Measurements from ENCODE around the gene RABEP2. TPM values are rescaled to one million over a fixed set of nuclear protein-coding genes. Genes with fewer than 3 reads are reported as not detected.

The RABEP2 gene
- total and polyA plus RNA-seq, 9 of the 15 experiments (the other 6 are each of a cell fraction or from before 2014, with no cell fraction given): 0.15 to 13.4 (median 3.5) TPM

DNA sequence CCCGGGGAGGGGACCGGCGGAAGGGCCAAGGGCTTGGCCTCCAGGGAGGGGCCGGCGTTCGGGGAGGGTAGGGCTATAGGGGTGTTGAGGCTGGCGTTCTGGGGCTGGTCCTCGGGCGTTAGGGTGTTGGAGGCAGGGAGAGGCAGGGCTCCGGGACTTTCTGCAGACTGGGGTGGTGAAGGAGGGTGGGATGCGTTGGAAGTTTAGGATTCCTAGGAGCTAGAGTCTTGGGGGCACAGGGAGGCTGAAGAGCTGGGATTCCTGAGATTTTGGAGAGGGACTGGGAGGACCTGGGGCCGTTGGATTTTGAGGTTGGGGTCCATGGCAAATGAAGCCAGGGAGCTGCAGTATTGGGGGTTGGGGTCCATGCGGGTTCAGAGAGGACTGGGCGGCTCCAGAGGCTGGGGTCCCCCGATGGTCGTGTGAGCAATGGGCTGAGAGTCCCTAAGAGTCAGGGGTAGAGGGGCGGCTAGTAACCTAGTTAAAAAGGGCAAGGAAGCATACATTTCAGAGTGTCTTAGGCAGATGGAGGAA is 26.4 kb upstream of the RABEP2 start:
- intact Hi-C loops (cut with micrococcal nuclease) (no loop called here), in situ Hi-C loops (cut with MboI) (loop anchor here (25.0 kb wide), 1 partner anchor 289 kb away; no protein-coding TSS in a partner anchor)
- Histone ChIP-seq H3K4me1 (replicated peaks in 1 of 2; ENCODE audit: control insufficient read depth in 2 of 2, insufficient read depth in 2 of 2, low read length in 2 of 2) (peaks cover 7 to 21% of the 10 kb centered on the region in 2 experiments; a peak in 4 of 5 replicates), H3K9ac (ENCODE audit: insufficient read depth in 1 of 2, low read depth in 2 of 2, low read length in 2 of 2) (peak overlapping the region; percentile 92 to 96), H4K20me1 (replicated peaks; ENCODE audit: control insufficient read depth, insufficient read depth, low read length) (no peaks in the 10 kb centered on the region), H3K9me3 (replicated peaks; ENCODE audit: control insufficient read depth, insufficient read depth, low read depth, low read length) (no peaks in the 10 kb centered on the region), H3K4me3 (peak overlapping the region; percentile 100), H3K27ac (ENCODE audit: extremely low read depth, low read depth, low read length) (peak overlapping the region; percentile 94), H3K9me1 (ENCODE audit: control insufficient read depth, insufficient read depth, low read length) (no peaks in the 10 kb centered on the region), H3K4me2 (ENCODE audit: insufficient read depth, low read length) (peak overlapping the region; percentile 82), H3K79me2 (ENCODE audit: control insufficient read depth, insufficient read depth, low read length) (peaks cover 37% of the 10 kb centered on the region), H2AFZ (ENCODE audit: low read depth, low read length) (peak overlapping the region; percentile 83; the same call in 1 of the 2 replicates), H3K27me3 (ENCODE audit: control insufficient read depth in 2 of 2, insufficient read depth in 2 of 2, low read length in 2 of 2) (no peaks in the 10 kb centered on the region), H3K36me3 (ENCODE audit: control insufficient read depth, insufficient read depth, low read length) (peaks cover 45% of the 10 kb centered on the region)
- ChIA-PET CTCF (ENCODE audit: low intra/inter-chr PET ratio) (no interaction called here), POLR2A (interaction anchor here (0.6 to 1.0 kb wide), 2 partner anchors 10 to 85 kb away, joined by 3 read pairs; no protein-coding TSS in a partner anchor)
- FAIRE-seq (no peak), DNase-seq (ENCODE audit: extremely low read depth in 1 of 4, low spot score in 3 of 4) (peak in 2 of 4 experiments; percentile 62 to 73), ATAC-seq (peak; percentile 82)
- WGBS (ENCODE audit: insufficient coverage, low coverage, missing lambda C conversion rate): 1% methylated on average over 16 of the region's 17 CpGs
- no TSS peak for BruUV-seq (replicated peaks)
- TF ChIP-seq NR4A1 (CRISPR knock-in tag; IDR thresholded peaks at IDR 0.05) (no peak), NR4A1 (tag; IDR thresholded peaks at IDR 0.05) (no peak), HMG20B (CRISPR knock-in tag; IDR thresholded peaks at IDR 0.05) (0 out of 2 replicates have a peak, but pooled peaks have one; percentile 15), SMARCA4 (IDR thresholded peaks at IDR 0.05) (no peak), RNF2 (IDR thresholded peaks at IDR 0.05) (0 out of 2 replicates have a peak, but pooled peaks have one; percentile 24), SMAD4 (CRISPR knock-in tag; conservative IDR thresholded peaks at IDR 0.05) (0 out of 2 replicates have a peak, but pooled peaks have one; percentile 4), ARHGAP35 (IDR thresholded peaks at IDR 0.05; ENCODE audit: partially characterized antibody) (no peak), RB1 (IDR thresholded peaks at IDR 0.05; ENCODE audit: low read depth) (no peak), ZFPM2 (CRISPR knock-in tag; IDR thresholded peaks at IDR 0.05) (no peak), E2F3 (CRISPR knock-in tag; IDR thresholded peaks at IDR 0.05) (no peak), TRIM24 (IDR thresholded peaks at IDR 0.05) (0 out of 4 replicates have a peak, but pooled peaks of 1 of the 2 experiments have one; percentile 12), TRIM25 (IDR thresholded peaks at IDR 0.05; ENCODE audit: borderline replicate concordance) (0 out of 2 replicates have a peak, but pooled peaks have one; percentile 34), RBFOX2 (IDR thresholded peaks at IDR 0.05; ENCODE audit: low read depth, low read length) (peak; percentile 59), NBN (IDR thresholded peaks at IDR 0.05; ENCODE audit: low read depth) (0 out of 2 replicates have a peak, but pooled peaks have one; percentile 22), NR2C2 (CRISPR knock-in tag; IDR thresholded peaks at IDR 0.05) (no peak), NR2C2 (tag; IDR thresholded peaks at IDR 0.05) (0 out of 2 replicates have a peak, but pooled peaks have one; percentile 1), SFPQ (IDR thresholded peaks at IDR 0.05; ENCODE audit: low read depth, low read length) (no peak), DPF2 (IDR thresholded peaks at IDR 0.05) (peak; percentile 11; the same call in 1 of the 2 replicates), ZNF695 (CRISPR knock-in tag; IDR thresholded peaks at IDR 0.05) (no peak)
- TF ChIP-seq, protein P1, sequence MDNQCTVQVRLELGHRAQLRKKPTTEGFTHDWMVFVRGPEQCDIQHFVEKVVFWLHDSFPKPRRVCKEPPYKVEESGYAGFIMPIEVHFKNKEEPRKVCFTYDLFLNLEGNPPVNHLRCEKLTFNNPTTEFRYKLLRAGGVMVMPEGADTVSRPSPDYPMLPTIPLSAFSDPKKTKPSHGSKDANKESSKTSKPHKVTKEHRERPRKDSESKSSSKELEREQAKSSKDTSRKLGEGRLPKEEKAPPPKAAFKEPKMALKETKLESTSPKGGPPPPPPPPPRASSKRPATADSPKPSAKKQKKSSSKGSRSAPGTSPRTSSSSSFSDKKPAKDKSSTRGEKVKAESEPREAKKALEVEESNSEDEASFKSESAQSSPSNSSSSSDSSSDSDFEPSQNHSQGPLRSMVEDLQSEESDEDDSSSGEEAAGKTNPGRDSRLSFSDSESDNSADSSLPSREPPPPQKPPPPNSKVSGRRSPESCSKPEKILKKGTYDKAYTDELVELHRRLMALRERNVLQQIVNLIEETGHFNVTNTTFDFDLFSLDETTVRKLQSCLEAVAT (IDR thresholded peaks at IDR 0.05): no peak
